Uterus (tissue), 2 donors: ENCODE data around the gene OR52B2.

Experiments used
- CTCF ChIP-seq, 4 experiments: fragments of 200-600 bp in 2 of 4; fragments of 450-650 bp in 2 of 4; sonication (generic) in 2 of 4; IDR thresholded peaks; one replicate each; pipeline ENCODE4 v1.5.1; 2016 to 2019; ENCODE audit warnings: antibody characterized with exemption in 4 of 4, mild to moderate bottlenecking in 2 of 4, moderate library complexity in 1 of 4
- POLR2A ChIP-seq, 2 donors: fragments of 450-650 bp; IDR thresholded peaks; one replicate each; pipeline ENCODE4 v1.6.1; 2016; ENCODE audit warnings: antibody characterized with exemption in 2 of 2, mild to moderate bottlenecking in 1 of 2, moderate library complexity in 1 of 2

GRCh38 chr11:6201481-6201880 lies 31.4 kb upstream of the OR52B2 start:
- TF ChIP-seq CTCF (IDR thresholded peaks at IDR 0.05), result no peak
- TF ChIP-seq POLR2A (IDR thresholded peaks at IDR 0.05), result no peak
